Limb (tissue), 2 donors: ENCODE data around the gene IL6.

Experiments
- DNase-seq, 2 donors: peaks; one replicate each; pipeline ENCODE4 v3.0.0-alpha.2; 2016; ENCODE audit errors: extremely low spot score in 2 of 2

IL6 gene

GRCh38 chr7:22781230-22781711 is 54.3 kb downstream of the IL6 start:
- DNase-seq, result no peak
